Epithelial cell of proximal tubule (primary cell): Measurements from ENCODE around the gene MYO1H. TPM values are rescaled to one million over a fixed set of nuclear protein-coding genes. Genes with fewer than 3 reads are reported as not detected.
A peak's percentile ranks its signal among the peaks of the same experiment; 100 is the strongest.

ENCODE experiments used
- DNase-seq: peaks from one replicate; pipeline ENCODE4 v3.0.0-alpha.2; 2011; ENCODE audit warnings: low read depth
- H3K4me3 ChIP-seq: 2 replicates; pipeline ENCODE4 v1.5.1; 2011; ENCODE audit warnings: low read depth, mild to moderate bottlenecking, low read length
- CTCF ChIP-seq: conservative IDR thresholded peaks from 2 replicates; pipeline ENCODE4 v1.5.1; 2012; ENCODE audit warnings: low read depth, mild to moderate bottlenecking, low read length
- total RNA-seq: library from RNA; depleted of rRNA; stranded (reverse); fragments of >200 nt; gene quantifications from 2 replicates; pipeline ENCODE4 v1.2.3, GENCODE V29; 2015

MYO1H gene
- total RNA-seq, 1 donor from 2014 or later, result not detected

- no peak for DNase-seq
- no peak overlapping the region for H3K4me3 ChIP-seq
- no peak for TF ChIP-seq CTCF
These were observed 101.1 kb downstream of the MYO1H start for GRCh38 chr12:109448707-109449390.

- DNase-seq, result no peak
- H3K4me3 ChIP-seq, result no peak overlapping the region
- TF ChIP-seq CTCF, result peak; percentile 4
These were observed 102.3 kb downstream of the MYO1H start for GRCh38 chr12:109449845-109450532.

GRCh38 chr12:109450980-109451379, 103.3 kb downstream of the MYO1H start:
- no peak for DNase-seq
- TF ChIP-seq CTCF, result no peak
- H3K4me3 ChIP-seq, result no peak overlapping the region

- H3K4me3 ChIP-seq, result no peak overlapping the region
- DNase-seq, result no peak
- TF ChIP-seq CTCF, result no peak
These were observed 103.7 kb downstream of the MYO1H start for GRCh38 chr12:109451400-109451799.

GRCh38 chr12:109452489-109452888, 104.8 kb downstream of the MYO1H start:
- H3K4me3 ChIP-seq, result no peak overlapping the region
- no peak for TF ChIP-seq CTCF
- DNase-seq, result no peak

- no peak for DNase-seq
- no peak overlapping the region for H3K4me3 ChIP-seq
- TF ChIP-seq CTCF, result no peak
These were observed 108.0 kb downstream of the MYO1H start for GRCh38 chr12:109455706-109456105.

GRCh38 chr12:109458086-109458485, 110.4 kb downstream of the MYO1H start:
- no peak for TF ChIP-seq CTCF
- no peak for DNase-seq
- H3K4me3 ChIP-seq, result no peak overlapping the region
